BE2C (cell line): ENCODE measurements around the gene PCAT7.

Experiments
- DNase-seq: peaks from one replicate; pipeline ENCODE4 v3.0.0-alpha.2; 2020
- H3K27me3 ChIP-seq: fragments of 250-450 bp; sonication (Bioruptor Pico); 2 replicates; pipeline ENCODE4 v1.5.1; 2020; ENCODE audit warnings: mild to moderate bottlenecking
- H3K36me3 ChIP-seq: fragments of 250-450 bp; sonication (Bioruptor Pico); 2 replicates; pipeline ENCODE4 v1.5.1; 2020; ENCODE audit warnings: mild to moderate bottlenecking
- H3K4me1 ChIP-seq: fragments of 250-450 bp; sonication (Bioruptor Pico); 2 replicates; pipeline ENCODE4 v1.5.1; 2020
- H3K4me3 ChIP-seq: 2 replicates; pipeline ENCODE4 v1.5.1; 2011; ENCODE audit warnings: low read depth, low read length
- H3K9me3 ChIP-seq: fragments of 250-450 bp; sonication (Bioruptor Pico); 2 replicates; pipeline ENCODE4 v1.5.1; 2020
- TF ChIP-seq, protein P1 (sequence below): IDR thresholded peaks from 2 replicates; pipeline ENCODE4 v1.5.1; 2012; ENCODE audit warnings: mild to moderate bottlenecking, low read depth, low read length

The PCAT7 gene

GRCh38 chr9:94566550-94566949, 11.7 kb downstream of the PCAT7 start:
- Histone ChIP-seq H3K27me3 (no peaks in the 10 kb centered on the region), H3K36me3 (peaks cover 9% of the 10 kb centered on the region; the same call in 1 of the 2 replicates), H3K4me3 (no peak overlapping the region), H3K4me1 (no peaks in the 10 kb centered on the region), H3K9me3 (no peaks in the 10 kb centered on the region; the same call in 1 of the 2 replicates)
- DNase-seq, result no peak
- TF ChIP-seq, protein P1, sequence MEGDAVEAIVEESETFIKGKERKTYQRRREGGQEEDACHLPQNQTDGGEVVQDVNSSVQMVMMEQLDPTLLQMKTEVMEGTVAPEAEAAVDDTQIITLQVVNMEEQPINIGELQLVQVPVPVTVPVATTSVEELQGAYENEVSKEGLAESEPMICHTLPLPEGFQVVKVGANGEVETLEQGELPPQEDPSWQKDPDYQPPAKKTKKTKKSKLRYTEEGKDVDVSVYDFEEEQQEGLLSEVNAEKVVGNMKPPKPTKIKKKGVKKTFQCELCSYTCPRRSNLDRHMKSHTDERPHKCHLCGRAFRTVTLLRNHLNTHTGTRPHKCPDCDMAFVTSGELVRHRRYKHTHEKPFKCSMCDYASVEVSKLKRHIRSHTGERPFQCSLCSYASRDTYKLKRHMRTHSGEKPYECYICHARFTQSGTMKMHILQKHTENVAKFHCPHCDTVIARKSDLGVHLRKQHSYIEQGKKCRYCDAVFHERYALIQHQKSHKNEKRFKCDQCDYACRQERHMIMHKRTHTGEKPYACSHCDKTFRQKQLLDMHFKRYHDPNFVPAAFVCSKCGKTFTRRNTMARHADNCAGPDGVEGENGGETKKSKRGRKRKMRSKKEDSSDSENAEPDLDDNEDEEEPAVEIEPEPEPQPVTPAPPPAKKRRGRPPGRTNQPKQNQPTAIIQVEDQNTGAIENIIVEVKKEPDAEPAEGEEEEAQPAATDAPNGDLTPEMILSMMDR, result no peak

DNA sequence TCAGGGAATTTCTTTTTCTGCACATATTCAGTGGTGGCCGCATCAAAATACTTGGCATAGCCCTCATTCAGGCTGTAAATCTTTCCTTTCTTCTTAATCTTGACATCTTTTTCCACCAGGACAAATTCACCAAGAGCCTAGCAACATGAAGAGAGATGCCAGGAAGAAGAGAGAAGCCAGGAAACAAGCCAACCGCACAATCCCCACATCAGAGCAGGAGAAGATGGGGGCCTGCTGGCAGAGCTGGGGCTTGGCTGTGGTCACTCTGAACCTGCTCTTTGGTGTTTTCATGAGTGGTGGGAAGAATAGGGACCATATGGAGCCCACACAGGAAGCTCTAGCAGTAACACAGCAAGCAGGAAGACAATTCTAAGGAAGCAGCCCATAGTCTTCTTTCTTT, 12.4 kb downstream of the PCAT7 start:
- TF ChIP-seq, protein P1, result no peak
- peaks cover 6% of the 10 kb centered on the region; the same call in 1 of the 2 replicates for H3K36me3 ChIP-seq
- no peak for DNase-seq
- H3K4me3 ChIP-seq, result no peak overlapping the region
- H3K27me3 ChIP-seq, result no peaks in the 10 kb centered on the region
- H3K4me1 ChIP-seq, result no peaks in the 10 kb centered on the region
- H3K9me3 ChIP-seq, result no peaks in the 10 kb centered on the region; the same call in 1 of the 2 replicates

DNA sequence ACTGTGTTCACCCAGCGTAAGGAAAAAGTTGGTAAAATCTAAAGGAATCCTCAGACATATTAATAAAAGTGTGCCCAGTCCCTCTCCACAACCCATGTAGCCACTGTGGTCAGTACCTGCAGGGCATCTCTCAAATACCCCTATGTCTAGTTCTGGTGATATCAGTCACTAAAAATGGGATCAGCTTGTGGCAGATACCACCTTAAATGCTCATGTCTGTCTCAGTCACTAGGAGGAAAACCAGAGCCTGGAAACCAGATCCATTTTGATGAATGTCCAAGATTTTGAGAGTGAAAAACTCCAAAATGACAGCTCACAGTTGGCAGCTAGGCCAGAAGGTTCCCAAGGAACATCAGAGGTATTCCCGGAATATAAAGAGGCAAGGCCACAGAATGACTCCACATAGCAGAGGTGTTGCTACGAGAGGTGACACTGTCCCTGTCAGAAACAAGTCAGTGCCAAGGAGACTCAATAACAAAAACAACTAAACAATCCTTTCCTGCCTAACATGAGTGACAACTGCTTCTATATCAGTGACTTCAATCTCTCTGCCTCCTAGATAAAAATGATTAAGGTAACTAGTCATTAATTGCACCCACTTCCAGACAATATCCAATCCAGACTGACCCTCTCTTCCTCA, 13.5 kb downstream of the PCAT7 start:
- Histone ChIP-seq H3K4me1 (no peaks in the 10 kb centered on the region), H3K27me3 (no peaks in the 10 kb centered on the region), H3K9me3 (no peaks in the 10 kb centered on the region; the same call in 1 of the 2 replicates), H3K4me3 (no peak overlapping the region), H3K36me3 (peaks cover 6% of the 10 kb centered on the region; the same call in 1 of the 2 replicates)
- TF ChIP-seq, protein P1, result no peak
- no peak for DNase-seq

DNA sequence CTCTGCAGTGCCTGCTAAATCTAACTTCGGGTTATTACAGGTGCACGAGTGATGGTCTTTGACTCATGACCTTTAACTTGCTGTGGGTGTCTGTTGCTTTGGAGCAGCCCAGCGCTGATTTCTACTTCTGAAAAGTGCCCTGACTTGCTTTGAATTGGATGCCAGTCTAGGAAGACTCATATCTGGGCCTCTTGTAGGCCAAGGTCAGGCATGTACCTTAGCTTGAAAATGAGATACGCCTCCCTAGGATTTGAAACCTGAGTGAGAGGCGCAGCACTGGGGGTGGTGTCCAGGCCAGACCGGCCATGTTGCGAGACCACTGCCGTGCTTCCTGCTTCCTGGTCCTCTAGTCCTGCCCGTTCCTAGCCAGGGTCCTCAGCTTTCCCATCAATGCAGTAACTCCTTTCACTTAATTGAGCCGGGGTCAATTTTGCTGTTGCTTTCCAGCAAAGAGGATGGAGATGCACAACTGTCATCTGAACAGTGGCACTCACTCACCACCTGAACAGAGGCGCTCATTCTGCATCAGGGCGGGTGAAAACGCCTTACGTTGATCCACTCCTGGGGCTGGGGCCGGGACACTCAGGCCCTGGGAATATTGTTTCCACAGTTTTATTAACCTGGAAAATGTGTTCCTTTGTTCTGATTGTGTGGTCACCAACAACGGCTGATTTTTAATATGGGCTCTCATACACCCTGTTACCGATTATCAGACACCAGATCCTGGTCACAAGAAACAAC, 14.3 kb downstream of the PCAT7 start:
- DNase-seq, result no peak
- H3K4me1 ChIP-seq, result no peaks in the 10 kb centered on the region
- H3K36me3 ChIP-seq, result peaks cover 4% of the 10 kb centered on the region; the same call in 1 of the 2 replicates
- H3K27me3 ChIP-seq, result no peaks in the 10 kb centered on the region
- TF ChIP-seq, protein P1, result no peak
- no peak overlapping the region for H3K4me3 ChIP-seq
- H3K9me3 ChIP-seq, result no peaks in the 10 kb centered on the region; the same call in 1 of the 2 replicates

DNA sequence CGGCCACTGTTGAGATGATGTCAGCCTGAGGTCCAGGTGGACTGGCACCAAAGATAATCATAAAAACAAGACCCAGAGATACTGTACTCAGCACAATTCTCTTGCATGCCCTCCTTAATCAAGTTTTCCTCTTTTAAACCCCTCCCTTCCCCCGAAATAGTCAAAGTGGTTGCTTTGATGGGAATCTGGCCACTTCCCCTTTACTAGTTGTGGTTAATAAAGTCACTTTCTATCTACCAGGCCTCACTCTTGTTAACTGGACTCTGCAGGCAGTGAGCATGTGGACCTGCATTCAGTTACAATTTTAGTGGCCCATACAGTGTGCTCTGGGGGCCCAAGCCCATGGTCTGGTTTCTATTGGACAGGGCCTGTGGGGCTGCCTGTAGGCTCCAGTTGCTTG, 21.2 kb downstream of the PCAT7 start:
- Histone ChIP-seq H3K27me3 (no peaks in the 10 kb centered on the region), H3K4me3 (no peak overlapping the region), H3K36me3 (no peaks in the 10 kb centered on the region), H3K9me3 (no peaks in the 10 kb centered on the region), H3K4me1 (no peaks in the 10 kb centered on the region)
- TF ChIP-seq, protein P1, result no peak
- no peak for DNase-seq

GRCh38 chr9:94577036-94577435, 22.2 kb downstream of the PCAT7 start:
- DNase-seq, result no peak
- no peaks in the 10 kb centered on the region for H3K27me3 ChIP-seq
- no peak overlapping the region for H3K4me3 ChIP-seq
- H3K36me3 ChIP-seq, result no peaks in the 10 kb centered on the region
- TF ChIP-seq, protein P1, result no peak
- no peaks in the 10 kb centered on the region for H3K4me1 ChIP-seq
- no peaks in the 10 kb centered on the region for H3K9me3 ChIP-seq
